AG09309 (cell line): ENCODE measurements around the gene ENC1.

ENCODE experiments used
- DNase-seq: peaks from one replicate; pipeline ENCODE4 v3.0.0-alpha.2; 2010; ENCODE audit warnings: low read depth
- H3K4me3 ChIP-seq: 2 replicates; pipeline ENCODE4 v1.5.1; 2011; ENCODE audit warnings: mild to moderate bottlenecking, low read depth, low read length, moderate library complexity; ENCODE audit not compliant: control insufficient read depth
- CTCF ChIP-seq: IDR thresholded peaks from 2 replicates; pipeline ENCODE4 v1.5.1; 2011; ENCODE audit warnings: mild to moderate bottlenecking, low read depth, low read length, inconsistent platforms; ENCODE audit not compliant: insufficient read depth, control insufficient read depth; ENCODE audit errors: missing control alignments

The ENC1 gene

DNA sequence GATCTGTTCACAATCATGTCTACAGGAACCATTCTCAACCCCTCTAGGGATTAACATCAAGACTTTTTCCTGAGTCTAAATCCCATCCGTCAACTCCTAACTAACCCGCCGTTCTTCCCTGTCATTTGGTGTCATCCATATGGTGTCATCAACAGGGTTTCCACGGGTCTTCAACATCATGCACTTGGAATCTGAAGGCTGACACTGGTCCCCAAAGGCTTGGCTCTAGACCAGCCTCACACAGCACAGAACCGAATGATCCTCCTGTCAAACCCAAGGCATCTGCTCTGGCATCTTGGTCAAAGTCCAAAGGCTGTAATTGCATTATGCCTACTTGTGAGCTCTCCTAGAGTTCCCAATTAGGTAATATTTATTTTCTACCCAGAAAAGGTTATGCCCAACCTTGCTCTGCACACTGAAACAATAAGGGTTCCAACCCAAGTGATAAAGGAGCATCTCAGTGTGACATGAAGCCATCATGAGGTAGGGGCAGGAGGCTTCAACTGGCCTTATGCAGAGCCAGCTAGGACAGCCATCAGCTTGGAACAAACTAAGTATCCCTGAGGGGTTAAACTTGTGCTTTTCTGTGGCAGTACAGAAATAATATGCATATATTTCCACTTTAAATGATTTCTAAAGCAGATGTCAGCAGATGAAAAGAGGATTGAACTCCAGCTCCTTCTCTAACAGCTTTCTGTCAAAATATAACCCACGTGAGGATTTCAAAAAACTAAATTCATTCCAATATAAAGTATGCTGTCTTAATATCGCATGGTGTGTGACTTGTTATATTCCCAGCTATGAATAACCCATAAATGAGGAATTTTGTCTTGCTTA lies 13.9 kb downstream of the ENC1 start:
- no peak for TF ChIP-seq CTCF
- no peak overlapping the region for H3K4me3 ChIP-seq
- DNase-seq: no peak

DNA sequence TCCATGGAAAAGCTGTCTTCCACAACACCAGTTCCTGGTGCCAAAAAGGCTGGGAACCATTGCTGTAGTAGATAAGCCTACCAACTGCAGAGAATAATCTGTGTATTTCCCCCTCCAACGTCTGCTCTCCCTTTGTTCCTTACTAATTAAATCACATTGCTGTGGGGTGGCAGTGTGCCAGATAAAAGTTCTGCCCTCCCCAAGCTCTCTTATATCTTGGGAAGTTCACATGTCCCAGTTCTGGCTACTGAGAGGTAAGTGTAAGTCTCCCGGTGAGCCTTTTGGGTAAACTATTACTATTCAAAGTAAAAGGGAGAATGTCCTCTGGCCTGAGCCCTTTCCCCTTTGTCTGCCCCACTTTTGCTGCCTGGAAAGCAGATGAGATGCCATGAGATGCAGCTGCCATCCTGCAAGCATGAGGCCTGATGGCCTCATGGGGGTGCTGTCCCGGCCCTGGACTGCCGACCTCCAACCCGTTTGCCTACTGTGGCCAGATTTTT lies 14.7 kb downstream of the ENC1 start:
- no peak for DNase-seq
- no peak for TF ChIP-seq CTCF
- H3K4me3 ChIP-seq: no peak overlapping the region

DNA sequence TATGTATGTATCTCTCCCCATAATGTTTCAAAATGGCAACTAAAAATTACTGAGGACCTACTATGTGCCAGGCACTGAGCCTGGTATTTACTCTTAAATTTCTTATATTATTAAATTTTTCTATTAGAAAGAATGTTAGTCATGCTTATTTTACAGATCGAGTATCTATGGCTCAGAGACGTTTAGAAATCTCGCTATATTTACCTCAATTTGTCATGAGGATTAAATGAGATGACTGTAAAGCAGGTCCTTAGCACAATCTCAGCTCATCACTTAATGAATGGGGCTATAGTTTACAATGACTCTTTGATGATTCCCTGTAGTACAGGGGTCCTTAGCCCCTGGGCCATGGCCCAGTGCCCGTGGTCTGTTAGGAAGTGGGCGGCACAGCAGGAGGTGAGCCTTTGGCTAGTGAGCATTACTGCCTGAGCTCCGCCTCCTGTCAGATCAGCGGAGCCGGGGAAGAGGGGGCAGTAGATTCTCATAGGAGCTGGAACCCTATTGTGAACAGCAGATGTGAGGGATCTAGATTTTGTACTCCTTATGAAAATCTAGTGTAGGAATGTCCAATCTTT lies 15.5 kb downstream of the ENC1 start:
- TF ChIP-seq CTCF: no peak
- H3K4me3 ChIP-seq: no peak overlapping the region
- no peak for DNase-seq

DNA sequence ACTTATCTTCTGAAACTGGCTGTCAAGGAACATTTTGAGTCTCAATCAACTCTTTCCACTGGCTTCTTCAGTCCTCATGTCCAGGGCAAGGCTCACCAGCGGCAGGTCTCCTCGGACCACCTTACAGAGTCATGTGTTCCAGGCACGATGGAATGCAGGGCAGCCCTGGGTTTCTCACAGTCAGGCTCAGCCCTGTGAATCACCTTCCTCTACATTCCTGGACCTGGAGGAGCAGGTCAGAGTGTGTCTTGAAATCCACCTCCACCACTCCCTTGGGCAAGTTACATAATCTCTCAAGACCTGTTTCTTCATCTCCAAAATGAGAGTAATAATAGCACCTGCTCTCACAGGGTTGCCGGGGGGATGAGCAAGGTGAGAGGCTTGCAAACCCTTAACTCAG lies 16.0 kb downstream of the ENC1 start:
- no peak for DNase-seq
- TF ChIP-seq CTCF: no peak

GRCh38 chr5:74623748-74624408 lies 16.6 kb downstream of the ENC1 start:
- no peak overlapping the region for H3K4me3 ChIP-seq
- DNase-seq: no peak
- TF ChIP-seq CTCF: no peak

More for the DNA sequence above, 16.0 kb downstream of the ENC1 start:
- no peak overlapping the region for H3K4me3 ChIP-seq

DNA sequence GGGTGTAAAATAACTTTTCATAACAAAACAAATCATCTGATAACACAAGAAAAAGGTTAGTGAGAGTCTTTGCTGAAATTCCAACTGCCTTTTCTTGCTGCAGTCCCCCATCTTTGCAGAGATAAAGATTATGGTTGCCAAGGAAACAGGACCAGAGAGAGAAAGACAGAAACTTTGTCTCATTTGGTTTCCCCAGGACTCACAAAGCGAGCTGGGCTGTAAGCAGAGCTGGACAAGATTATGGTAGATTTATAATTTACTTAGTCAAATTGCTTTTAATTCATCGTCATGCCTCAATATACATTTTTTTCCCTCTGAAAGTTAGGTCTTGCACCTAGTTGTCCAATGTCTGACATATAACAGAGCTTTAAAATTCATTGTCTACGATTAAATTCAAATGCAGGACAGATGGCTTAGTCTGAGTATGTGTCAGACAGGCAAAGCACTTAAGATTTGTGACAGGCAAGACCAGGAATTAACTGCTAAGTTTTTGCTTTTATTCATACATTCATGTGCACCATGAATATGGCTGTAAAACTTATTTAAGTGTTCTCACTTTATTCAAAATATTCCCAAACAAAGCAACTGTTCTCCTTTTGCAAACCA lies 17.4 kb downstream of the ENC1 start:
- TF ChIP-seq CTCF: no peak
- no peak overlapping the region for H3K4me3 ChIP-seq
- DNase-seq: no peak
